Uterus (tissue), 2 donors: ENCODE results near the gene ASPSCR1.

Source experiments
- CTCF ChIP-seq, 4 experiments: fragments of 200-600 bp in 2 of 4; fragments of 450-650 bp in 2 of 4; sonication (generic) in 2 of 4; IDR thresholded peaks; one replicate each; pipeline ENCODE4 v1.5.1; 2016 to 2019; ENCODE audit warnings: antibody characterized with exemption in 4 of 4, mild to moderate bottlenecking in 2 of 4, moderate library complexity in 1 of 4
- POLR2A ChIP-seq, 2 donors: fragments of 450-650 bp; IDR thresholded peaks; one replicate each; pipeline ENCODE4 v1.6.1; 2016; ENCODE audit warnings: antibody characterized with exemption in 2 of 2, mild to moderate bottlenecking in 1 of 2, moderate library complexity in 1 of 2

- no peak for TF ChIP-seq CTCF (IDR thresholded peaks at IDR 0.05)
- TF ChIP-seq POLR2A (IDR thresholded peaks at IDR 0.05), result no peak
Observed at GRCh38 chr17:81993729-81994592, 16.5 kb downstream of the ASPSCR1 start.
